ENCODE data around the gene TLE3. TPM values are rescaled to one million over a fixed set of nuclear protein-coding genes. Genes with fewer than 3 reads are reported as not detected.

Gene TLE3
- polyA plus RNA-seq, 2 of the 4 experiments (the other 2 are of a cell fraction): 4.6 to 5.3 TPM

DNA sequence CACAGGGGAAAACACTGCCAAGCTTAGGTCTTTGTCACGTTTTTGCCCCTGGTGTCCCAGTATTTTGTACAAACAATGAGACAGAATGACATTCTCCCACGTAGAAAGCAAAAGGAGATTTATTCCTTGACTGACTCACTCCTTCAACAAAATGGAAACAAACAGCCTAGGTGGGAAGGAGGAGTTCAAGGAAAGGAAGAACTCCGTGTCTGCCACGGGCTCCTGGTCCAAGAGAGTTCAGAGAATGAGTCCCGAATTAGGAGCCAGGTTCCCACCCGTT is 8.1 kb downstream of the TLE3 start:
- Histone ChIP-seq H3K4me2 (no peak overlapping the region), H3K4me3 (no peak overlapping the region), H3K4me1 (no peaks in the 10 kb centered on the region), H3K27ac (no peak overlapping the region), H3K9me3 (no peaks in the 10 kb centered on the region)
- FAIRE-seq (no peak), ATAC-seq (no peak), DNase-seq (ENCODE audit: low read depth in 1 of 2, low spot score in 1 of 2) (no peak)
- TF ChIP-seq, protein P1, sequence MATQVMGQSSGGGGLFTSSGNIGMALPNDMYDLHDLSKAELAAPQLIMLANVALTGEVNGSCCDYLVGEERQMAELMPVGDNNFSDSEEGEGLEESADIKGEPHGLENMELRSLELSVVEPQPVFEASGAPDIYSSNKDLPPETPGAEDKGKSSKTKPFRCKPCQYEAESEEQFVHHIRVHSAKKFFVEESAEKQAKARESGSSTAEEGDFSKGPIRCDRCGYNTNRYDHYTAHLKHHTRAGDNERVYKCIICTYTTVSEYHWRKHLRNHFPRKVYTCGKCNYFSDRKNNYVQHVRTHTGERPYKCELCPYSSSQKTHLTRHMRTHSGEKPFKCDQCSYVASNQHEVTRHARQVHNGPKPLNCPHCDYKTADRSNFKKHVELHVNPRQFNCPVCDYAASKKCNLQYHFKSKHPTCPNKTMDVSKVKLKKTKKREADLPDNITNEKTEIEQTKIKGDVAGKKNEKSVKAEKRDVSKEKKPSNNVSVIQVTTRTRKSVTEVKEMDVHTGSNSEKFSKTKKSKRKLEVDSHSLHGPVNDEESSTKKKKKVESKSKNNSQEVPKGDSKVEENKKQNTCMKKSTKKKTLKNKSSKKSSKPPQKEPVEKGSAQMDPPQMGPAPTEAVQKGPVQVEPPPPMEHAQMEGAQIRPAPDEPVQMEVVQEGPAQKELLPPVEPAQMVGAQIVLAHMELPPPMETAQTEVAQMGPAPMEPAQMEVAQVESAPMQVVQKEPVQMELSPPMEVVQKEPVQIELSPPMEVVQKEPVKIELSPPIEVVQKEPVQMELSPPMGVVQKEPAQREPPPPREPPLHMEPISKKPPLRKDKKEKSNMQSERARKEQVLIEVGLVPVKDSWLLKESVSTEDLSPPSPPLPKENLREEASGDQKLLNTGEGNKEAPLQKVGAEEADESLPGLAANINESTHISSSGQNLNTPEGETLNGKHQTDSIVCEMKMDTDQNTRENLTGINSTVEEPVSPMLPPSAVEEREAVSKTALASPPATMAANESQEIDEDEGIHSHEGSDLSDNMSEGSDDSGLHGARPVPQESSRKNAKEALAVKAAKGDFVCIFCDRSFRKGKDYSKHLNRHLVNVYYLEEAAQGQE (IDR thresholded peaks at IDR 0.05): no peak
- no peak for TF ChIP-seq KDM1A (IDR thresholded peaks at IDR 0.05; ENCODE audit: low read depth)
- TF ChIP-seq, protein P2, sequence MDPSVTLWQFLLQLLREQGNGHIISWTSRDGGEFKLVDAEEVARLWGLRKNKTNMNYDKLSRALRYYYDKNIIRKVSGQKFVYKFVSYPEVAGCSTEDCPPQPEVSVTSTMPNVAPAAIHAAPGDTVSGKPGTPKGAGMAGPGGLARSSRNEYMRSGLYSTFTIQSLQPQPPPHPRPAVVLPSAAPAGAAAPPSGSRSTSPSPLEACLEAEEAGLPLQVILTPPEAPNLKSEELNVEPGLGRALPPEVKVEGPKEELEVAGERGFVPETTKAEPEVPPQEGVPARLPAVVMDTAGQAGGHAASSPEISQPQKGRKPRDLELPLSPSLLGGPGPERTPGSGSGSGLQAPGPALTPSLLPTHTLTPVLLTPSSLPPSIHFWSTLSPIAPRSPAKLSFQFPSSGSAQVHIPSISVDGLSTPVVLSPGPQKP (IDR thresholded peaks at IDR 0.05; ENCODE audit: low read depth, low read length): no peak
- TF ChIP-seq, protein P3, sequence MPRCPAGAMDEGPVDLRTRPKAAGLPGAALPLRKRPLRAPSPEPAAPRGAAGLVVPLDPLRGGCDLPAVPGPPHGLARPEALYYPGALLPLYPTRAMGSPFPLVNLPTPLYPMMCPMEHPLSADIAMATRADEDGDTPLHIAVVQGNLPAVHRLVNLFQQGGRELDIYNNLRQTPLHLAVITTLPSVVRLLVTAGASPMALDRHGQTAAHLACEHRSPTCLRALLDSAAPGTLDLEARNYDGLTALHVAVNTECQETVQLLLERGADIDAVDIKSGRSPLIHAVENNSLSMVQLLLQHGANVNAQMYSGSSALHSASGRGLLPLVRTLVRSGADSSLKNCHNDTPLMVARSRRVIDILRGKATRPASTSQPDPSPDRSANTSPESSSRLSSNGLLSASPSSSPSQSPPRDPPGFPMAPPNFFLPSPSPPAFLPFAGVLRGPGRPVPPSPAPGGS (IDR thresholded peaks at IDR 0.05): no peak
- no peak for TF ChIP-seq CBX2 (IDR thresholded peaks at IDR 0.05; ENCODE audit: borderline replicate concordance, low read depth)
- TF ChIP-seq POLR2AphosphoS2 (conservative IDR thresholded peaks at IDR 0.05; ENCODE audit: low read length): no peak
- no peak for TF ChIP-seq CHD4 (IDR thresholded peaks at IDR 0.05; ENCODE audit: borderline replicate concordance)
- TF ChIP-seq EHF (CRISPR knock-in tag; IDR thresholded peaks at IDR 0.05): no peak
- no peak for TF ChIP-seq ZNF302 (CRISPR knock-in tag; IDR thresholded peaks at IDR 0.05)
- no peak for TF ChIP-seq GATA3 (IDR thresholded peaks at IDR 0.05; ENCODE audit: borderline replicate concordance)
- TF ChIP-seq, protein P4, sequence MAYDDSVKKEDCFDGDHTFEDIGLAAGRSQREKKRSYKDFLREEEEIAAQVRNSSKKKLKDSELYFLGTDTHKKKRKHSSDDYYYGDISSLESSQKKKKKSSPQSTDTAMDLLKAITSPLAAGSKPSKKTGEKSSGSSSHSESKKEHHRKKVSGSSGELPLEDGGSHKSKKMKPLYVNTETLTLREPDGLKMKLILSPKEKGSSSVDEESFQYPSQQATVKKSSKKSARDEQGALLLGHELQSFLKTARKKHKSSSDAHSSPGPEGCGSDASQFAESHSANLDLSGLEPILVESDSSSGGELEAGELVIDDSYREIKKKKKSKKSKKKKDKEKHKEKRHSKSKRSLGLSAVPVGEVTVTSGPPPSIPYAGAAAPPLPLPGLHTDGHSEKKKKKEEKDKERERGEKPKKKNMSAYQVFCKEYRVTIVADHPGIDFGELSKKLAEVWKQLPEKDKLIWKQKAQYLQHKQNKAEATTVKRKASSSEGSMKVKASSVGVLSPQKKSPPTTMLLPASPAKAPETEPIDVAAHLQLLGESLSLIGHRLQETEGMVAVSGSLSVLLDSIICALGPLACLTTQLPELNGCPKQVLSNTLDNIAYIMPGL (CRISPR knock-in tag; IDR thresholded peaks at IDR 0.05; ENCODE audit: borderline replicate concordance): no peak
- ChIA-PET POLR2A (interaction anchor here (0.6 kb wide), 1 partner anchor 8 kb away, joined by 4 read pairs; the partner anchor contains the start of gene TLE3), CTCF (interaction anchor here (1.9 kb wide), 1 partner anchor 377 kb away, joined by 5 read pairs; no protein-coding TSS in a partner anchor)
- WGBS (ENCODE audit: missing lambda C conversion rate): 64% methylated on average over 6 of the region's 6 CpGs

DNA sequence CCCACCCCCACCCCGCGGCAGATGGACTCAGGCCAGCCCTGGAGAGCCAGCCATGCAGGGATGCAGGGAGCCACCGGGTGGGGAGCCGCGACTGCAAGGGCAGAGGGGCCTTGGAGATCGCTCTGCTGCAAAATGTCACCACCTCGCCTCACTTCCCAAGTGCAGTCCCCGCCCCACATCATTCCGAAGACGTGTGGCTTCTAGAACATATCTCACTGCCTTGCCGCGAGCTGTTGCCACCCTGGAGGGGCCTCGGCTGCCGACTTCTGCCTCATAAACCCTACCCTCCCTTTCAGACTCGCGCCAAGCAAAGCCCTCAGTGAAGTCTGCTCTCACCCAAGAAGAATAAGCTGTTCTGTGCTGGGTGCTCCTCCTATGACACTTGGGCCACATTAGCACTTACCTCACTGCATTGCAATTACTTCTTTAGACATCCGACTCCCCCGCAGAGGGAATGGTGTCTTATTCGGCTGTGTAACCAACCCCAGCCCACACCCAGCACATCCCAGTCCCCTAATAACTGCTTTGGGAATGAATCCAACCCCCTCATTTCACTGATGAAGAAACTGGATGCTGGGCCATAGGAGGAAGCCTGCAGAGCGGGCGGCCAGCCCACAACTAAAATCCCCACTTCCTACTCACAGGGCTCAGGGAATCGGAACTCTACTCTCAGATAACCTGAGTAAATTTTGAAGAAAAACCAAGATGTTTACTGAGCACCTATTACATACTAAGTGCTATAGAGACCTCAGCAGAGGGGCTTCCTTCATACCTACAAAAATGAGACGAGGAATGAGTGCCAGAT is 8.6 kb downstream of the TLE3 start:
- FAIRE-seq: no peak
- WGBS (ENCODE audit: missing lambda C conversion rate): 89% methylated on average over 23 of the region's 23 CpGs
- TF ChIP-seq POLR2A (IDR thresholded peaks at IDR 0.05; ENCODE audit: low read length) (no peak), ZC3H11A (IDR thresholded peaks at IDR 0.05) (no peak), MYC (IDR thresholded peaks at IDR 0.05; ENCODE audit: borderline replicate concordance, low read length) (no peak), SREBF2 (IDR thresholded peaks at IDR 0.05) (no peak), PHF8 (IDR thresholded peaks at IDR 0.05; ENCODE audit: borderline replicate concordance, low read depth) (no peak), NPAS2 (CRISPR knock-in tag; IDR thresholded peaks at IDR 0.05; ENCODE audit: borderline replicate concordance) (no peak), HEYL (CRISPR knock-in tag; IDR thresholded peaks at IDR 0.05) (no peak), EHMT2 (IDR thresholded peaks at IDR 0.05; ENCODE audit: low read depth) (no peak), CHD2 (IDR thresholded peaks at IDR 0.05; ENCODE audit: low read length, partially characterized antibody) (no peak), HOXA7 (CRISPR knock-in tag; IDR thresholded peaks at IDR 0.05) (no peak), JUNB (IDR thresholded peaks at IDR 0.05) (no peak), ESRRA (IDR thresholded peaks at IDR 0.05; ENCODE audit: borderline replicate concordance, low read length) (no peak)
- TF ChIP-seq, protein P5, sequence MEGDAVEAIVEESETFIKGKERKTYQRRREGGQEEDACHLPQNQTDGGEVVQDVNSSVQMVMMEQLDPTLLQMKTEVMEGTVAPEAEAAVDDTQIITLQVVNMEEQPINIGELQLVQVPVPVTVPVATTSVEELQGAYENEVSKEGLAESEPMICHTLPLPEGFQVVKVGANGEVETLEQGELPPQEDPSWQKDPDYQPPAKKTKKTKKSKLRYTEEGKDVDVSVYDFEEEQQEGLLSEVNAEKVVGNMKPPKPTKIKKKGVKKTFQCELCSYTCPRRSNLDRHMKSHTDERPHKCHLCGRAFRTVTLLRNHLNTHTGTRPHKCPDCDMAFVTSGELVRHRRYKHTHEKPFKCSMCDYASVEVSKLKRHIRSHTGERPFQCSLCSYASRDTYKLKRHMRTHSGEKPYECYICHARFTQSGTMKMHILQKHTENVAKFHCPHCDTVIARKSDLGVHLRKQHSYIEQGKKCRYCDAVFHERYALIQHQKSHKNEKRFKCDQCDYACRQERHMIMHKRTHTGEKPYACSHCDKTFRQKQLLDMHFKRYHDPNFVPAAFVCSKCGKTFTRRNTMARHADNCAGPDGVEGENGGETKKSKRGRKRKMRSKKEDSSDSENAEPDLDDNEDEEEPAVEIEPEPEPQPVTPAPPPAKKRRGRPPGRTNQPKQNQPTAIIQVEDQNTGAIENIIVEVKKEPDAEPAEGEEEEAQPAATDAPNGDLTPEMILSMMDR (IDR thresholded peaks at IDR 0.05): no peak

More for the DNA sequence above, 8.6 kb downstream of the TLE3 start:
- CTCF ChIA-PET: interaction anchor here (0.9 to 1.9 kb wide), 2 partner anchors 8 to 378 kb away, joined by 3 to 5 read pairs; no protein-coding TSS in a partner anchor
- no peak for ATAC-seq
- POLR2A ChIA-PET: interaction anchor here (0.6 kb wide), 1 partner anchor 8 kb away, joined by 4 read pairs; the partner anchor contains the start of gene TLE3
- H3K4me2 ChIP-seq: no peak overlapping the region
- H3K27ac ChIP-seq: no peak overlapping the region
- no peak for DNase-seq (ENCODE audit: low read depth in 1 of 2, low spot score in 1 of 2)
- H3K4me3 ChIP-seq: no peak overlapping the region
- H3K4me1 ChIP-seq: no peaks in the 10 kb centered on the region
- H3K9me3 ChIP-seq: no peaks in the 10 kb centered on the region

Measured in A549 (cell line).